ENCODE data around the gene EPHX1.
"Not testable (repeated sequence)": the region's sequence is repeated elsewhere in the genome, so short reads cannot be mapped to it uniquely, and the experiment has no call there.

The EPHX1 gene

DNA sequence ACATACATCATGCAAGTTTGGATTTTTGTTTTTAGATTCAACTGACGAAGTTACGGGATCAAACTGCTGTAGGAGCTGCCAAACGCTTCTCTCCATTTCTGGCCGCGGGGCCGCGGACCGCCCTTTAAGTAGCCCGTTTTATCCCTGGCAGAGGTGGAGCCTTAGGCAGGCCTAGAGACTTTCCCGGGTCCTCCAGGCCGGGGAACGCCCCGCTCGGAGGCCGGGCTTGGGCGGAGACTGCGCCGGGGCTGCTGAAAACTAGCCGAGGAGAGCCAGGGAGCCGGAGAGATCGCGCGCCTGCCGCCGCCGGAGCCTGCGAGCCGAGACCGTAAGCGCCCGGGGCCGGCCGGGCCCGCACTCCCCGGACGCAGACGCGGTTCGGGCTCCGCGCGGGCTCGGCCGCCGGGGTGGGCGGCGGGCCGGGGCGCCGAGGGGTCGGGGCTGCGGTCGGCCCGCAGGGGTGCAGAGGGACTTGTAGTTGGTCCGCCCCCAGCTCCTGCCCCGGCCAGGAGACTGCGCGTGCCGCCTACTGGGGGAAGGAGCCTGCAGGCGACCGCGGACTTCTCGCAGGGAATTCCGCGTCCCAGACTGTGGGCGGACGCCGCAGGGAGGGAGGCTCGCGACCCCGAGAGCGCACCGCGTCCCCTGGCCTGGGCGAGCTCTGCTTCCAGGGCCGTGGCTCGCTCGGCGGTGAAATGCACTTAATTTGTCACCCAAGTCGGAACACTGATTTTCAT is at the start of gene EPHX1:
Gene EPHX1 (plus strand): TSS at position 283 of the 737 bp plus-strand sequence. CDS start 18,606 bp downstream, outside the sequence.
- peak; percentile 10 to 44 for DNase-seq (ENCODE audit: extremely low read depth in 1 of 2, low read depth in 1 of 2)

DNA sequence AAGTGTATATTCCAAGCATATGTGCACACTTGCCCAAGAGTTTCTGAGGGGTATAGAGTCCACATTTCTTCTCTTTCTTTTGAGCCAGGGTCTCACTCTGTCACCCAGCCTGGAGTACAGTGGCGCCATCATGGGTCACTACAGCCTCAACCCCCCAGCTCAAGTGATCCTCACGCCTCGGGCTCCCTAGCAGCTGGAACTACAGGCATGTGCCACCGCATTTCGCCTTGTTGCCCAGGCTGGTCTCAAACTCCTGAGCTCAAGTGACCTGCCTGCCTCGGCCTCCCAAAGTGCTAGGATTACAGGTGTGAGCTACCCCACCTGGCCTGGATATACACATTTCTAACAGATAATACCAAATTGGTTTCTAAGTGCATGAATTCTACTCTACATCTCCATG is 49.4 kb upstream of the EPHX1 start:
- no peak for DNase-seq (ENCODE audit: extremely low read depth in 1 of 2, low read depth in 1 of 2)

DNA sequence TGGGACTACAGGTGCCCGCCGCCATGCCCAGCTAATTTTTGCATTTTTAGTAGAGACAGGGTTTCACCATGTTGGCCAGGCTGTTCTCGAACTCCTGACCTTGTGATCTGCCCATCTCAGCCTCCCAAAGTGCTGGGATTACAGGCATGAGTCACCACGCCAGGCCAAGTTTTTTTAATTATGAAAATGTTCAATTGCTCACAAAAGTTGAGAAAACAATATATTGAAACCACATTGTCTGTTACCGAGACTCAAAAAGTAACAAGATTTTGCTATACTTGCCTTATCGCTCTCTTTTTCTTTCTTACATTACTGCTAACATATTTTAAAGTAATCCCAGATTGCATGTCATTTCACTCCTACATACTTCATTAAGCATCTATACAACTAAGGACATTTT is 48.5 kb upstream of the EPHX1 start:
- DNase-seq (ENCODE audit: extremely low read depth in 1 of 2, low read depth in 1 of 2), result not testable (repeated sequence)

DNA sequence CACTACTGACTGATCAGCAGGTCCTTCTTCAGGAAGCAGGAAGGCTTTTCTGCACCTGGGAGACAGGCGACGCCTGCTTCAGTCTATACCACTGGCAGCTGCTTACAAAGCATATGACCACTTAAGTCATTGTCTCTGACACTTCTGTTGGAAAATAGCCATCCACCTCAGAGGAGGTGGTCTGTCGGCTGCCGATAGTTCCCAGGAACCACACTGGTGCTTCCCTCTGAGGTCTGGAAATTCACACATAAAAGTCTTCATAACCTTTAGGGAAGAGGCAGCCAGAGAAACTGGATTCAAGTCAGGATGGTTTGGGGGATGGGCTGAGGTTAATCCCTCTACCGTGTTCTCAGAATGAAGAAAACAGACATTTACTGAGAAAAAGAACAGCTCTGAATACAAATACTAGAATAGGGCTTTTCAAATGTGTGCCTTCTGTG is 47.9 kb upstream of the EPHX1 start:
- no peak for DNase-seq (ENCODE audit: extremely low read depth in 1 of 2, low read depth in 1 of 2)

DNA sequence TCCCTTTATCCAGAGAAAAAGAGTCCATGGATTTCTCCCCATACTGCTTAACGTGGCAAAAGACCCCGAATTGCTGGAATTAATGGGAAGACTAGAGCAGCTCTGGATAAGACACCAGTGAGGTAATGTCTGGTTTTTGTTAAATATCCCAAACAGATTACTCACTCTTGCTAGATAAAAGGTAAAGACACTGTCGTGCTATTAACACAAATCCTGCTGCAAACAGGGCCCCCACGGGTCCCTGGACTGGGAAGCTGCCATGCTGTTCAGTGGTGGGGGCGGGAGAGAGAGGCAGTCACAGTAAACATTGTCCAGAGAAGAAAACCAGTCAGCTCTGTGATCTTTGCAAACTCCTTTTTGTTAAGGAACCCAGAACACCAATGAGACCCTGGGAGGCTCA is 47.5 kb upstream of the EPHX1 start:
- no peak for DNase-seq (ENCODE audit: extremely low read depth in 1 of 2, low read depth in 1 of 2)

DNA sequence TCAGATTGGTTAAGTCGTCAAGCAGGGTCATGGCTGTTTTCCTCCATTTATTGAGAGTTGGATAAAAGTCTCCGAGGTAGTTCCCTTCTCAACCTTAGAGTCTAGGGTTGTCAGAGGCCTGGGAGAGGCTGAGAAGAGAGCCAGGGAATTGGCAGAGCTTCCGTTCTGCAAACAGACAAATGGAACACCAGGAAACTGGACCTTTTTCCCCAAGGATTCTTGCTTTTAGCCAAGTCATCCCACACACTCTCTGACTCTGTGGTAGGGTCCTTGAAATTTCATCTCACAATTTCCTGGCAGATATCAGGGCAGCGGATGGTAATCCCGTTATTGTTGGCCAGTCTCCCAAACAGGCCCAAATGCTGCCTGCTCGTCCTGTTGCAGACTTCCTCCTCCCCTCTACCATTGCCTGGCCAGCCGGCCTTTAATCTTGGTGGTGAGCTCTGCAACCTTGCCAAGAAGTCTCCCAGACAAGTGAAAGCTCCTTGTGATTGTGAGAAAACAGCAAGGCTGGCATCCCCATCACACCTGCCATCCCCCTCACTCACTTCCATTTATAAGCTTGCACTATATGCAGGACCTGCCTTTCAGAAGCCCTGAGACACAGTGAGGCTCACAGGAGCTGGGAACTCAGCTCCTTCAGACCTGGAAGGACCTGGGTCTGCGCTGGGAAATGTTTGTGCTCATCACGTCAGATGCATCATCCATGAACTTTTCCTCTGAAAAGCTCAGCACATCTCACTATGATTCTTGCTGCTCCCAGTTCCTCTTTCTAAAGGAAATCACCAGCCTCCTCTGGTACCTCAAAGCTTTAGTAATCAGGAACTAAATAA is 46.0 kb upstream of the EPHX1 start:
- no peak for DNase-seq (ENCODE audit: extremely low read depth in 1 of 2, low read depth in 1 of 2)

DNA sequence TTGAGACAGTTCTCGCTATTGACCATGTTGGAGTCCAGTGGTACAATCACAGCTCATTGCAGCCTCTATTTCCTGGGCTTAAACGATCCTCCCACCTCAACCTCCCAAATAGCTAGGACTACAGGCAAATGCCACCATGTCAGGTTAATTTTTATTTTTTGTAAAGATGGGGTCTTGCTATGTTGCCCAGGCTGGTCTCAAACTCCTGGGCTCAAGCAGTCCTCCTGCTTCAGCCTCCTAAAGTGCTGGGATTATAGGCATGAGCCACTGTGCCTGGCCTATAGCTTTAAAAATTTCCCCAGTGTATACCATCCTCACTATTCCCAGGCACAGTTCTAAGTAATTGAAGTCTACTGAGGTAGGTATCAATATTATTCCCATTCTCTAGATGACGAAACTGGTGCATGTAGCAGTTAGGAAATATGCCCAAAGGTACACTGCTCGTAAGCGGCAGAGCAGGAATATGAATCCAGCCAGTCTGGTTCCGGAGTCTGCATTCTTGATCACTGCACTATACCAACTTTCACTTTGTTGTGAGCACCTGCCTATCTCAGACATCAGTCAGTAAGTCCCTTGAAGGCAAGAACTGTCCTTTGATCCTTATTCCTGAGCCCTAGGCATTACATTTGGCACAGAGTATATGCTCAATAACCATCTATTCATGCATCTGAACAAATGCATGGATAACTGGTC is 43.8 kb upstream of the EPHX1 start:
- no peak for DNase-seq (ENCODE audit: extremely low read depth in 1 of 2, low read depth in 1 of 2)

DNA sequence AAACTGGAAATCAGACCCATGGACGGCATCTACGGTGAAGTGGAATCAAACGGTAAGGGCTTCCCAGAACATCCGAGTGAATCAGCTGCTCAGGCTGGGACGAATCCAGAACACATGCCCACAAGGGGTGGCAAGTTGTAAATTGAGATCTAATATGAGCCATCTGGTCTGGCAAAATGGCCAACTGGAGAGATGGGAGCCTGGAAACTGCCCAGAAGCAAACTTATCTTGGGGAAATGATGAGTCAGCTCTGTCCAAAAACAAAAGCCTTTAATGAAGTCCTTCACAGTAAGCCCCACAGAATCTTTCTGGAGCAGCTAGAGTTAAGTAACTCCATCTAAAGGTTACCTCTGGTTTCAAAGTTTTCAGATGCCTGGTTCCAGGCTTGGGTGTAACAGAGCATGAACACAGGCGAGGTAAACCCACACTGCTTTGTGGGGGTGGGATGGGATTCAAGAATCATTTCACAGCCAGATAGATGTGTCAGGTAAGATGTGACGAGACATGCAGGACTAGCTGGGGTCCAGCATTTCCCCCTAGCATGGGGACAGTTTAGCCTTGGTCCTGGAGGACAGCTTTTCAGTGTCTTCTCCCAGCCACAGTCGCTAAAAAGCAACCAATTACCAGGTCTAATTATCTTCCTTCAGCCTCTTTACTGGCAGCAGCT is 42.8 kb upstream of the EPHX1 start:
- no peak for DNase-seq (ENCODE audit: extremely low read depth in 1 of 2, low read depth in 1 of 2)

DNA sequence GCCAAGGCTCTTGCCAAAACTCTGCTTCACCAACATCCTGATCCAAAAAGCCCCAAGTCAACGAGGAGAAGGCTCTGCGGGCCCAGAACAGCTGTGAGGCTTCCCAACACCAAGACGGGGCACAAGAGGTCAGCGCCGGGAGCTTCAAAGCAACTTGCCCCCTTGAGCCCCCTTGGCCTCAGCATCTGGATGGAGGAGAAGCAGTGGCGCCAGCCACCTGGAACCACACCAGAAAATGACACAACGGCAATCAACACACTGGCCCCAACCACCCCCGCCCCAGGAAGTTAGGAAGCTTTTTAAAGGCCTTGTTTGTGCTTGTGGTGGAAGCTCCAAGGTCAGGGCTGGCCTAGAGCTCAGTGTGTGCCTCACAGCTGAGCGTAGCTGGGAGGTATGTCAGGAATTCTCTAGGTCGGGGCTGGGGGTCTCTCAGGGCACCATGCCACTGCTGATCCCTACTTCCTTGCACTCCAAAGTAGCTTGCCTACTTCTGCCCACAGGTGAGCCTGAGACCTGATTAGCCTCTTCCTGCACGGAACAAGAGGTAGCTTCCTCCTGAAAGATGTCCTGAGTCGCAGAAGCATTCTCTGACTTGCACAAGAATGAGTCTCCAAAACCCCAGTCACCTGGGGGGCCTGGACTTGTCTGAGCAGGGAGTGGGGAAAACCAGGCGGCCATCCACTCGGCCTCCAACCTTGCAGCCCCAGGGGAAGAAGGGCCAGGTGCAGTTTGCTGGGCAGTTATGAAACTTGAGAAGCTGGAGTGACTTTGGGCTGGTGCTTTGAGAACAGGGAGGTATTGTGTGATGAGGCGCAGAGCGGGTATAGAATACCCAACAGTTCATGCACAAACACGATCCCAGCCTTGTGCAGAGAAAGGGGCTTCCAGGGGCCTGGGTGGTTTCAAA is 42.0 kb upstream of the EPHX1 start:
- no peak for DNase-seq (ENCODE audit: extremely low read depth in 1 of 2, low read depth in 1 of 2)

DNA sequence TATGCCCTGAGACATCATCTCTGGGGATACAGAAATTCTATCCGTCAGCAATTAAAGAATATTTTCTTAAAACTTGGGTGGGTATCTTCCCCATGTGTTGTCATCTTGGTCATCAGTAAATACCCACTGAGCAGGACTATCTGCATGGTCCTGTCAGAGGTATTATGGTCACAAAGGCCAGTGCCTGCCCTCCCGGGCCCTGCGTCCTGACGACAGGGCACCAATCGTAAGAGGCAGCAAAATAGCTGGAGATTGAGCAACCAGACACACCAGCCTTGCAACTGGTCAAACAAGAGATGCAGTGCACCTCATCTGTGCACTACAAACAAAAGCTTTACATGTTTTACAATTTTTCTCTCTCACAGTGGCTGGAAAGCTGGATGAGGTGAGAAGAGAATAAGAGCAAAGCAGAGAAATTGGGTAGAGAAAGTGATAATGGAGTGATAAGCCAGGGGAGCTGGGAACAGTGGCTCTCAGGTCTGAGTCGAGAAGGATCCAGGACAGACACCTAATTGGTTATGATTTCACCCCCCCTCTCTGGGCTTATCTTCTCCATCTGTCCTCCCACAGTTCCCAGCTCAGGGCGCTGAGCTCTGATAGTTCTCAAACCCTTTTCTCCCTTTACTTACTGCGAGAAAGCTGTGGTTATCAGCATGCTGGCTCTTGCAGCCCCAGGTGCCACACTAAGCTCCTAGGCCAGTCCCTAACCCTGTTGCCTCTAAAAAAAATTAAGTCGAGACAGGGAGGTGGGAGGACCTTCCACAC is 41.1 kb upstream of the EPHX1 start:
- no peak for DNase-seq (ENCODE audit: extremely low read depth in 1 of 2, low read depth in 1 of 2)

DNA sequence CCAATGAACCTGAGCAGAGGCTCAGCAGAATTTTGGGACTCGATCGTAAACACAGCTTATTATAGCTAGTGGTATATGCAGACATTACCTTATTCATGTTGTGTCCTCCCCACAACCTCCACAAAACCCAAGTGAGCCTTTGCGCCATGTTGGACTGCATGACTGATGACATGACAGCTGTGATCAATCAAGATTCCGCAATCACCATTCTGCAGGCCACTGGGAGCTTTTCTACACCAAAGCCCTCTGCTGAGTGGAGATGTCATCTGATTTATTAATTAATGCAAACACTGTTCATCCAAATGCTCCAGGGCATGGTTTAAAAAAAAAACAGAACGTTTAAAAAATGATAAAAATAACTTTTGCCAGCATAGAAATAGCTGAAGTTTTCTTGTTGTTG is 40.2 kb upstream of the EPHX1 start:
- no peak for DNase-seq (ENCODE audit: extremely low read depth in 1 of 2, low read depth in 1 of 2)

DNA sequence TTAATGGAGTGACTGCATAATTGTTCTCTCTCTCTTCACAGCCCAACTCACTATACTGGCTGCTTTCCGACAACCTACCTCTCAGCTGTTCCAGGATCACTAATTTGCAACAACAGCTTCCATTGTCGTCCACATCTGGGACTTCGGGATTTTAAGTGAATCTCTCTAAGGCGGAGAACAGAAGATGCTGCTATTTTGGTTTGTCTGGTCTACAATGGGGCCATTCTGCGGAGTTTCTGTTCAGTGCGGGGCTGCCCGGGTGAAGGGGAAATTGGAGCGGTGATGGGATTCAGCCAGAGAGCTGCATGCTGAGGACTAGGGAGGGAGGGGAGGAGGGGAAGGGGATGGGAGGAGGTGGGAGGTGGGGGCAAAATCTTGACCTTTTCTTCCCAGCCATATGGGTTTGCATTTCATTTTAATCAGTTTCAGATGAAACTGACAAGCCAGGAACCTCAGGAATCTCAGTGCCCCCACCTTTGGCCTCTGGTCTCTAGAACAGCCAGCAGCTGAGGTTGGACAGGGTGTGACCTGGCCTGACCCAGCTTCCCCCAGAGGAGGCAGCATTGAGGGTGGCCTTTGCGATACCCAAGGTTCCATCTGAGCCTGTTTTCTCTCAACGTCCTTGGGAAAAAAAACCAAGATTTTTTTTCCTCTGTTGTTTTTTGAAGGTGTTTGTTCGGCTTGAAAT is 39.2 kb upstream of the EPHX1 start:
- DNase-seq (ENCODE audit: extremely low read depth in 1 of 2, low read depth in 1 of 2), result no peak

DNA sequence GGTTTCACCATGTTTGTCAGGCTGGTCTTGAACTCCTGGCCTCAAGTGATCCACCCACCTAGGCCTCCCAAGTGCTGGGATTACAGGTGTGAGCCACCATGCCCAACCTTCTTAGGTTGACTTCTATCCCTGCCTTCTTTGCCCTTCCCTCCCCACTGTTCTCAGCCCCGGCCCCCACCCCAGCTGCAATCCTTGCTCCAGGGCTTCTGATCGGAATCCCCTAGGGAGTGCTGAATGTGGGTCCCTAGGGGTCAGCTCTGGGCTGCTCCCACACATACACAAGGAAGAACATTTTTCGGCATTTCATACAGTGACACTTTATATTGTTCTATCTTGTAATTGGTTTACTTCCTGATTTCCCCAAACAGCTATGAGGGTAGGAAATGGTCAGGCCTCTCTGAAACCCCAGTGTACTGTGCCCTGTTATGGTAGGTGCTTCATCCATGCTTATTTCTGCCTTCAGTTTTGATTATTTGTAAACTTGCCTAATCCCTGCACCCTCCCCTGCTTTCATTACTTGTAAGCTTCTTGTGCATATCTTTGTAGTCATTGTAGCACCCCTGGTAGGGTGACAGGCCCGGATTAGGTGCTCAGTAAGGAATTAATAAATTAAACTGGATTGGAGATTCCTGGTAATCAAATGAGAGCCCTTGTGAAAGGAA is 38.1 kb upstream of the EPHX1 start:
- DNase-seq (ENCODE audit: extremely low read depth in 1 of 2, low read depth in 1 of 2), result no peak

DNA sequence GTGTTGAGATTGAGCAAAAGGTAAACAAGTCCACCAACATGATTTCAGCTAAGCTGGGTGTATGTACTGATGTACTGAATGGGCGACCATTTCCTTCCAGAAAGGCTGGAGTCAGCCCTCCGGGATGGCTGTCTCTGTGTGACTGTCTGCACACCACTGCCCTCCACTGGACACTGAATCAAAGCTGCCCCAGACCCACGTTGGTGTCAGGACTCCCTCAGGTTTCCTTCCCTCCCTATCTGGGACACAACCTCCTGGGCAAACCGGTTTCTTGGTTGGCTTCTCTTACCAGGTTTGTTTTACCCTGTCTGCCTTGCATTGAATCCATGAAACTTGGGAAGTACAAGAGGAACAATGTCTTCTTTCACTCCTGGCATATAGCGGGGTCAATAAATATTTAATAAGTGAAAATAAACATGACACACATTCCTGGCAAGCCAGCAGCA is 37.6 kb upstream of the EPHX1 start:
- no peak for DNase-seq (ENCODE audit: extremely low read depth in 1 of 2, low read depth in 1 of 2)

DNA sequence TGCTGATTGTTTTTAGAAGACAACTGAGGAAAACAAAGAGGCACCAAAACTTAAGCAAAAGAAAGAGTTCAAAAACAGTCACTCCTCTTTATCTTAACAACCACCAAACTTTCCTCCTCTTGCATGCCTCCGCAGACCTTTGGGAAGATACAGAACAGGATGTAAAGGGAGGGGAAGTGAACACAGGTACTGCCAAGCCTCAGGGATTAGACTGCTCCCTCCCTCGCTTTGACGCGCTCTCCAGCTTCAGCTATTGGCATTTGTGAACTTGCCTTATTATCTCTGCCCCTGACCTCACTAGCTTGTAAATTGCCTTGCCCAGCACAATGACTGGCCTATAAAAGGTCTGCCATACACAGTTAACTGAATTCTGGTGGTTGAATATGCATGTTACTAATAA is 37.1 kb upstream of the EPHX1 start:
- DNase-seq (ENCODE audit: extremely low read depth in 1 of 2, low read depth in 1 of 2), result no peak

DNA sequence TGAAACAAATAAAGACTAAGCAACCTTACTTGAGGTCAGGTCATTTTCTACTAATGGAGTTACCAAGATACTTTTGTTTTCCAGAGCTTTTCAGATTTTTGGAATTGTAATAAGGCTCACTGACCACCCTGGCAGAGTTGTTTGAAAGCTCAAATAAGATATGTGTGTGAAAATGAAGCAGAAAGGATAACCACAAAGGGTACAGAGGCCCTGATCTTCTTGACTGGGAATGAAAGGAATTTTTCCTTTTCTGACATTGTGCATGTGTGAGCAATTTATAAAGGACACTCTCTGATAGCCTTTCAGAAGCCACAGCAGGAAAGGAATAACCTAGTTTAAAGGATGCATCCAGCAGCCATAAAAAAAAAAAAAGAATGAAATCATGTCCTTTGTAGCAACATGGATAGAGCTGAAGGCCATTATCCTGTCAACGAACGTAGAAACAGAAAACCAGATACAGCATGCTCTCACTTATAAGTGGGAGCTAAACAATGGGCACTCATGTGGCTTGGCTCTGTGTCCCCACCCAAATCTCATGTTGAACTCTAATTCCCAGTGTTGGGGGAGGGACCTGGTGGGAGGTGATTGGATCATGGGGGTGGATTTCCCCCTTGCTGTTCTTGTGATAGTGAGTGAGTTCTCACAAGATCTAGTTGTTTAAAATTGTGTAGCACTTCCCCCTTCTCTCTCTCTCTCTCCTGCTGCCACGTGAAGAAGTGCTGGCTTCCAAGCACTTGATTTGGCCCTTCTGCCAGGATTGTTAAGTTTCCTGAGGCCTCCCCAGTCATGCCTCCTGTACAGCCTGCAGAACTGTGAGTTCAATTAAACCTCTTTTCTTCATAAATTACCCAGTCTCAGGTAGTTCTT is 35.4 kb upstream of the EPHX1 start:
- no peak for DNase-seq (ENCODE audit: extremely low read depth in 1 of 2, low read depth in 1 of 2)

DNA sequence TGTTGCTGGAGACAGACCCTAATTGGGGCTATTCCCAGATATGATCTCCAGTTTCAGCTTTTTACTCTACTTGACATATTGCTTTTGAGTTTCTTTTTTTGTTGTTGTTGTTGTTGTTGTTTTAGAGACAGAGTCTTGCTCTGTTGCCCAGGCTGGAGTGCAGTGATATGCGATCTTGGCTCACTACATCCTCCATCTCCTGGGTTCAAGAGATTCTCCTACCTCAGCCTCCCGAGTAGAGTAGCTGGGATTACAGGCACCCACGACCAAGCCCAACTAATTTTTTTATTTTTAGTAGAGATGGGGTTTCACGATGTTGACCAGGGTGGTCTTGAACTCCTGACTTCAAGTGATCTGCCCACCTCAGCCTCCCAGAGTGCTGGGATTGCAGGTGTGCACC is 33.6 kb upstream of the EPHX1 start:
- no peak for DNase-seq (ENCODE audit: extremely low read depth in 1 of 2, low read depth in 1 of 2)

Measured in activated CD8-positive, alpha-beta memory T cell treated with anti-CD3 and anti-CD28 coated beads for 1 hour (primary cell).